ENCODE data around the gene JAKMIP1. TPM values are rescaled to one million over a fixed set of nuclear protein-coding genes. Genes with fewer than 3 reads are reported as not detected.
A peak's percentile ranks its signal among the peaks of the same experiment; 100 is the strongest.

Gene JAKMIP1
- total RNA-seq, 2 donors from 2014 or later: 0.78 to 1.3 TPM

GRCh38 chr4:6017030-6017429 is 183.3 kb downstream of the JAKMIP1 start:
- no peak for ATAC-seq
- Histone ChIP-seq H3K9me3 (no peaks in the 10 kb centered on the region), H3K27ac (no peak overlapping the region), H3K36me3 (replicated peaks in 1 of 2; ENCODE audit: insufficient read depth in 1 of 2, low read depth in 2 of 2) (no peaks in the 10 kb centered on the region), H3K4me3 (no peak overlapping the region), H3K4me1 (no peaks in the 10 kb centered on the region), H3K27me3 (no peaks in the 10 kb centered on the region)
- no peak for DNase-seq
- TF ChIP-seq CTCF (IDR thresholded peaks at IDR 0.05): no peak
- no peak for TF ChIP-seq POLR2A (IDR thresholded peaks at IDR 0.05)
- intact Hi-C loops (cut with DNase I): no loop called here
- WGBS, 2 donors: 46 to 51% methylated on average over 10 of the region's 10 CpGs

DNA sequence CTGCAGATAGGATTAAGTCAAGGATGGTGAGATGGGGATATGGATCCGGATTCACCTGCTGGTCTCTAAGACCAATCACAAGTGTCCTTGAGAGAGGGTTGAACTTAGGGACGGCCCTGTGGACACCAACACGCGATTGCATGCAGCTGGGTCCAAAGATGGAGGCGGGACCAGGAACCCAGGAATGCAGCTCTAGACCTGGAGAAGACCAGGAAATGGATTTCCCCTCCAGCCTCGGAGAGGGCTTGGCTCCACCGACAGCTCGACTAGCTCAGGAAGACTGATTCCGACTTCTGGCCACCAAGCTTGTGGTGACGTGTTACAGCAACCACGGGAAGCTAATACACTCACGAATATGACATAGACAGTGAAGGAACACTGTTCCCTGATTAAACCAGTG is 186.8 kb downstream of the JAKMIP1 start:
- DNase-seq (no peak), ATAC-seq (no peak)
- Histone ChIP-seq H3K27me3 (no peaks in the 10 kb centered on the region), H3K9me3 (no peaks in the 10 kb centered on the region), H3K4me3 (no peak overlapping the region), H3K36me3 (replicated peaks in 1 of 2; ENCODE audit: insufficient read depth in 1 of 2, low read depth in 2 of 2) (no peaks in the 10 kb centered on the region), H3K4me1 (peaks cover 6% of the 10 kb centered on the region), H3K27ac (no peak overlapping the region)
- 77 to 84% methylated on average over 12 of the region's 12 CpGs for WGBS, 2 donors
- TF ChIP-seq POLR2A (IDR thresholded peaks at IDR 0.05): no peak
- no peak for TF ChIP-seq CTCF (IDR thresholded peaks at IDR 0.05)
- intact Hi-C loops (cut with DNase I): no loop called here

DNA sequence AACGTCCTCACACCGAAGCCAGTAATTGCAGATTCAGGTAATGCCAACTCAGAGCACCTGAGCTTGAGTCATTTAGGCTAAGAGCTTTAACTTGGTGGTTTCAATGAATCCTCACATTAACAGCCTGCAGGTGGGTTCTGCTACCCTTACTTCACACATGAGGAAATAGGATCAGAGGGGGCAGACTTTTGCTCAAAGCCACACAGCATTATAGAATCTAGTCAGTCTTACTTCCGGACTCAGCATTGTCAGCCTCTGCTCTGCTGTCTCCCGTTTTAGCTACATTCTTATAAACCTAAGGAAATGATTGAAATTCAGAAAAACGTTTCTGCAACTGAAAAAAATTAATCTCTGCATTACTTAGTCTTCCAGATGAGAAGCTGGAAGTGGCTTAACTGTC is 188.1 kb downstream of the JAKMIP1 start:
- intact Hi-C loops (cut with DNase I): no loop called here
- Histone ChIP-seq H3K4me3 (no peak overlapping the region), H3K36me3 (replicated peaks in 1 of 2; ENCODE audit: insufficient read depth in 1 of 2, low read depth in 2 of 2) (no peaks in the 10 kb centered on the region), H3K4me1 (peaks cover 6% of the 10 kb centered on the region), H3K27ac (no peak overlapping the region), H3K27me3 (no peaks in the 10 kb centered on the region), H3K9me3 (no peaks in the 10 kb centered on the region)
- DNase-seq: no peak
- no peak for ATAC-seq
- WGBS, 2 donors: 63 to 68% methylated on average over 5 of the region's 5 CpGs
- TF ChIP-seq CTCF (IDR thresholded peaks at IDR 0.05) (no peak), POLR2A (IDR thresholded peaks at IDR 0.05) (no peak)

- 0 to 5% methylated on average over 7 to 8 of the region's 8 CpGs for WGBS, 2 donors
- Histone ChIP-seq H3K9me3 (no peaks in the 10 kb centered on the region), H3K36me3 (replicated peaks in 1 of 2; ENCODE audit: insufficient read depth in 1 of 2, low read depth in 2 of 2) (no peaks in the 10 kb centered on the region), H3K4me1 (peaks cover 6% of the 10 kb centered on the region), H3K4me3 (no peak overlapping the region), H3K27ac (no peak overlapping the region), H3K27me3 (no peaks in the 10 kb centered on the region)
- intact Hi-C loops (cut with DNase I): no loop called here
- ATAC-seq (peak; percentile 80), DNase-seq (peak; percentile 64 to 80 (median 73))
- TF ChIP-seq POLR2A (IDR thresholded peaks at IDR 0.05) (no peak), CTCF (IDR thresholded peaks at IDR 0.05) (no peak)
These were observed 188.7 kb downstream of the JAKMIP1 start for GRCh38 chr4:6011686-6012085.

DNA sequence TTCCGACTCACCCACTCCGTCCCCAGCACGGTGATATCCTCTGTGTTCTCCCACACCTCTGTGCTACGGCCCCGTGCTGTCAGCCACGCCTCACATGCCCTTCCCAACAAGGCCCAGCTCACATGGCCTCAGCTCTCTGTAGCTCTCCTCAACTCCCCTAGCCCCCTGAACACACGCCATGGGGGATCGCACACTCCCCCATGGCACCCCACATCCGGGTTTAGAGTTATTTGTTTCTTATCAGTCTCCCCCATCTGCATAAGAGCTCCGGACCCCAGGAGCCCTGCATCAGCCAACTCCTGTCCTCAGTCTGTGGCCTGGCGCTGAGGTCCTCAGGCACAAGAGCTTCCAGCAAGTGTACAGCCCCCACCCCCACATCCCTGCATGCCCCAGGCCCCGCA is 189.1 kb downstream of the JAKMIP1 start:
- TF ChIP-seq POLR2A (IDR thresholded peaks at IDR 0.05): no peak
- no peak for TF ChIP-seq CTCF (IDR thresholded peaks at IDR 0.05)
- Histone ChIP-seq H3K27ac (no peak overlapping the region), H3K4me3 (no peak overlapping the region), H3K36me3 (replicated peaks in 1 of 2; ENCODE audit: insufficient read depth in 1 of 2, low read depth in 2 of 2) (no peaks in the 10 kb centered on the region), H3K4me1 (peaks cover 6% of the 10 kb centered on the region), H3K9me3 (no peaks in the 10 kb centered on the region), H3K27me3 (no peaks in the 10 kb centered on the region)
- intact Hi-C loops (cut with DNase I): no loop called here
- DNase-seq (no peak), ATAC-seq (no peak)
- WGBS, 2 donors: 42 to 56% methylated on average over 9 to 12 of the region's 12 CpGs

All from body of pancreas (tissue), 4 donors.